Measurements from ENCODE around the gene WDR36. TPM values are rescaled to one million over a fixed set of nuclear protein-coding genes. Genes with fewer than 3 reads are reported as not detected.
"Not testable (repeated sequence)": the region's sequence is repeated elsewhere in the genome, so short reads cannot be mapped to it uniquely, and the experiment has no call there.

WDR36 gene
- total and polyA plus RNA-seq, 10 donors = 7.9 to 36.1 (median 27.0) TPM

GRCh38 chr5:111135946-111136345, 43.8 kb downstream of the WDR36 start:
- no peaks in the 10 kb centered on the region for H3K27me3 ChIP-seq (replicated peaks in 1 of 7)
- no peak overlapping the region for H3K27ac ChIP-seq
- H3K4me1 ChIP-seq = no peaks in the 10 kb centered on the region
- no peak for TF ChIP-seq POLR2AphosphoS5 (IDR thresholded peaks at IDR 0.05)
- TF ChIP-seq, protein P1, sequence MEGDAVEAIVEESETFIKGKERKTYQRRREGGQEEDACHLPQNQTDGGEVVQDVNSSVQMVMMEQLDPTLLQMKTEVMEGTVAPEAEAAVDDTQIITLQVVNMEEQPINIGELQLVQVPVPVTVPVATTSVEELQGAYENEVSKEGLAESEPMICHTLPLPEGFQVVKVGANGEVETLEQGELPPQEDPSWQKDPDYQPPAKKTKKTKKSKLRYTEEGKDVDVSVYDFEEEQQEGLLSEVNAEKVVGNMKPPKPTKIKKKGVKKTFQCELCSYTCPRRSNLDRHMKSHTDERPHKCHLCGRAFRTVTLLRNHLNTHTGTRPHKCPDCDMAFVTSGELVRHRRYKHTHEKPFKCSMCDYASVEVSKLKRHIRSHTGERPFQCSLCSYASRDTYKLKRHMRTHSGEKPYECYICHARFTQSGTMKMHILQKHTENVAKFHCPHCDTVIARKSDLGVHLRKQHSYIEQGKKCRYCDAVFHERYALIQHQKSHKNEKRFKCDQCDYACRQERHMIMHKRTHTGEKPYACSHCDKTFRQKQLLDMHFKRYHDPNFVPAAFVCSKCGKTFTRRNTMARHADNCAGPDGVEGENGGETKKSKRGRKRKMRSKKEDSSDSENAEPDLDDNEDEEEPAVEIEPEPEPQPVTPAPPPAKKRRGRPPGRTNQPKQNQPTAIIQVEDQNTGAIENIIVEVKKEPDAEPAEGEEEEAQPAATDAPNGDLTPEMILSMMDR (IDR thresholded peaks at IDR 0.05 in 8 of 11, conservative IDR thresholded peaks at IDR 0.05 in 3 of 11) = no peak
- no peak for TF ChIP-seq POLR2A (IDR thresholded peaks at IDR 0.05)
- 82 to 91% (median 85%) methylated on average over 5 of the region's 5 CpGs for WGBS, 5 donors
- H3K4me3 ChIP-seq = no peak overlapping the region
- no peaks in the 10 kb centered on the region for H3K9me3 ChIP-seq
- no peak for DNase-seq
- H3K36me3 ChIP-seq = no peaks in the 10 kb centered on the region
- intact Hi-C loops (cut with DNase I; ENCODE audit: low total_unique reads) = no loop called here

- no peak for TF ChIP-seq POLR2A (IDR thresholded peaks at IDR 0.05)
- no peak for TF ChIP-seq POLR2AphosphoS5 (IDR thresholded peaks at IDR 0.05)
- TF ChIP-seq, protein P1 (IDR thresholded peaks at IDR 0.05 in 8 of 11, conservative IDR thresholded peaks at IDR 0.05 in 3 of 11) = no peak
- Histone ChIP-seq H3K27ac (no peak overlapping the region), H3K9me3 (no peaks in the 10 kb centered on the region), H3K27me3 (replicated peaks in 1 of 7) (no peaks in the 10 kb centered on the region), H3K36me3 (no peaks in the 10 kb centered on the region), H3K4me1 (no peaks in the 10 kb centered on the region), H3K4me3 (no peak overlapping the region)
- intact Hi-C loops (cut with DNase I; ENCODE audit: low total_unique reads) = no loop called here
- DNase-seq = no peak
- WGBS, 5 donors = 43 to 67% (median 49%) methylated on average over 2 of the region's 2 CpGs
Measured at GRCh38 chr5:111138096-111138495, 45.9 kb downstream of the WDR36 start.

DNA sequence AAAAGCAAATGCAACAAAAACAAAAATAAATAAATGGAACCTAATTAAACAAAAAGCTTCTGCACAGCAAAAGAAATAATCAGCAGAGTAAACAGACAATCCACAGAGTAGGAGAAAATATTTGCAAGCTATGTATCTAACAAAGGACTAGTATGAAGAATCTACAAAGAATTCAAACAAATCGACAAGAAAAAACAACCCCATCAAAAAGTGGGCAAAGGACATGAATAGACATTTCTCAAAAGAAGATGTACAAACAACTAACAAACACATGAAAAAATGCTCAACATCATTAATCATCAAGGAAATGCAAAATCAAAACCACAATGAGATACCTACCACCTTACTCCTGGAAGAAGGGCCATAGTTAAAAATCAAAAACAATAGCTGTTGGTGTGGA, 49.3 kb downstream of the WDR36 start:
- intact Hi-C loops (cut with DNase I; ENCODE audit: low total_unique reads) = not testable (repeated sequence)

DNA sequence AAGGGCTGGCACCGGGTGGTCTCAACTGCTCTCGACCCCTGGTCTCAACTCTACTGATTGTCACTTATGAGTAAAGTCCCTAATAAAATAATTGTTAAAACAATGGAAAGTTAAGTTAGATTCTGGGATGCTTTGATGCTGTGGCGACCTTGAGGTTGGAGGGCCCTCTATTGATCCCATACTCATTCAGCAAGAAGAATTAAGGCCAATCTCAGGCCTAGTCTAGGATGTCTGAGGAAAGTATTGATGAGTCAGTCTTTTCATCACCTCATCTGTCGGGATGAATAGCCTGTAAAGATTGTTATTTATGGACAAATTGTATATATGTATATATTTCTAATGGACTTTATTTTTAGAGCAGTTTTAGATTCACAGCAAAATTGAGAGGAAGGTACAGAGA, 50.8 kb downstream of the WDR36 start:
- no peak for DNase-seq
- no peaks in the 10 kb centered on the region for H3K27me3 ChIP-seq (replicated peaks in 1 of 7)
- TF ChIP-seq POLR2AphosphoS5 (IDR thresholded peaks at IDR 0.05) (no peak), POLR2A (IDR thresholded peaks at IDR 0.05) (no peak)
- TF ChIP-seq, protein P1 (IDR thresholded peaks at IDR 0.05 in 8 of 11, conservative IDR thresholded peaks at IDR 0.05 in 3 of 11) = no peak
- no peak overlapping the region for H3K27ac ChIP-seq
- intact Hi-C loops (cut with DNase I; ENCODE audit: low total_unique reads) = no loop called here
- WGBS, 5 donors = 87 to 94% (median 87%) methylated on average over 4 of the region's 4 CpGs
- no peaks in the 10 kb centered on the region for H3K4me1 ChIP-seq
- no peaks in the 10 kb centered on the region for H3K9me3 ChIP-seq
- no peaks in the 10 kb centered on the region for H3K36me3 ChIP-seq
- no peak overlapping the region for H3K4me3 ChIP-seq

More for the DNA sequence above, 49.3 kb downstream of the WDR36 start:
- not testable (repeated sequence) for H3K27ac ChIP-seq; DNase-seq; H3K9me3 ChIP-seq; H3K36me3 ChIP-seq; H3K4me3 ChIP-seq; H3K4me1 ChIP-seq; H3K27me3 ChIP-seq (replicated peaks in 1 of 7)
- 91 to 100% (median 95%) methylated on average over 1 of the region's 1 CpG for WGBS, 5 donors

GRCh38 chr5:111143910-111144309, 51.8 kb downstream of the WDR36 start:
- no peaks in the 10 kb centered on the region for H3K27me3 ChIP-seq (replicated peaks in 1 of 7)
- no peak overlapping the region for H3K4me3 ChIP-seq
- DNase-seq = no peak
- intact Hi-C loops (cut with DNase I; ENCODE audit: low total_unique reads) = no loop called here
- no peaks in the 10 kb centered on the region for H3K9me3 ChIP-seq
- H3K4me1 ChIP-seq = no peaks in the 10 kb centered on the region
- no peaks in the 10 kb centered on the region for H3K36me3 ChIP-seq
- 32 to 85% (median 64%) methylated on average over 5 of the region's 5 CpGs for WGBS, 5 donors
- no peak for TF ChIP-seq POLR2A (IDR thresholded peaks at IDR 0.05)
- TF ChIP-seq POLR2AphosphoS5 (IDR thresholded peaks at IDR 0.05) = no peak
- TF ChIP-seq, protein P1 (IDR thresholded peaks at IDR 0.05 in 8 of 11, conservative IDR thresholded peaks at IDR 0.05 in 3 of 11) = no peak
- no peak overlapping the region for H3K27ac ChIP-seq
